ENCODE data around the gene PYROXD2. TPM values are rescaled to one million over a fixed set of nuclear protein-coding genes. Genes with fewer than 3 reads are reported as not detected.

Gene PYROXD2
- total and polyA plus RNA-seq, 2 of the 8 experiments (the other 6 are each of a cell fraction or from before 2014, with no cell fraction given) = 3.2 to 5.4 TPM

- Histone ChIP-seq H4K20me1 (replicated peaks in 1 of 2; ENCODE audit: control insufficient read depth in 1 of 2, insufficient read depth in 2 of 2, low read length in 2 of 2) (no peaks in the 10 kb centered on the region), H3K18ac (ENCODE audit: extremely low read depth, low read length) (no peak overlapping the region), H2BK120ac (replicated peaks; ENCODE audit: low read depth, low read length) (no peak overlapping the region), H3K56ac (replicated peaks; ENCODE audit: insufficient read length, low read depth, low read length) (no peak overlapping the region), H2BK12ac (ENCODE audit: low read depth, low read length) (no peak overlapping the region), H3K4ac (replicated peaks; ENCODE audit: insufficient read length, low read depth, low read length) (no peak overlapping the region), H3K27ac (ENCODE audit: low read depth, low read length) (no peak overlapping the region), H3K9me3 (ENCODE audit: insufficient read depth in 2 of 2, low read depth in 1 of 2, low read length in 1 of 2) (peaks cover 3 to 8% of the 10 kb centered on the region in 2 experiments; a peak in 3 of 4 replicates), H3K79me1 (ENCODE audit: low read depth, low read length) (no peaks in the 10 kb centered on the region; the same call in 1 of the 2 replicates), H4K91ac (replicated peaks; ENCODE audit: insufficient read length, low read length) (no peak overlapping the region), H3K4me2 (ENCODE audit: insufficient read depth in 1 of 2, low read depth in 2 of 2, low read length in 2 of 2) (no peak overlapping the region), H3K79me2 (ENCODE audit: control insufficient read depth in 1 of 2, insufficient read depth in 2 of 2, low read length in 2 of 2) (no peaks in the 10 kb centered on the region), H2BK5ac (ENCODE audit: low read depth, low read length) (no peak overlapping the region; the same call in 1 of the 2 replicates), H3K9ac (replicated peaks in 1 of 4; ENCODE audit: extremely low read depth in 1 of 4, low read depth in 3 of 4, low read length in 3 of 4) (no peak overlapping the region), H3K4me1 (replicated peaks in 1 of 4; ENCODE audit: control insufficient read depth in 3 of 4, insufficient read depth in 4 of 4, low read length in 3 of 4) (no peaks in the 10 kb centered on the region), H4K5ac (ENCODE audit: insufficient read length, low read depth, low read length) (no peak overlapping the region), H2AFZ (ENCODE audit: low read length) (no peak overlapping the region), H3K27me3 (replicated peaks in 1 of 4; ENCODE audit: control insufficient read depth in 3 of 4, extremely low read depth in 1 of 4, insufficient read depth in 3 of 4, low read length in 3 of 4) (no peaks in the 10 kb centered on the region), H3K4me3 (ENCODE audit: extremely low read depth in 1 of 4, insufficient read depth in 2 of 4, low read depth in 3 of 4, low read length in 4 of 4) (no peak overlapping the region), H2BK15ac (ENCODE audit: low read length) (no peak overlapping the region), H3K14ac (ENCODE audit: insufficient read length) (no peak overlapping the region), H3K23me2 (ENCODE audit: low read depth, low read length) (no peaks in the 10 kb centered on the region), H2AK5ac (ENCODE audit: low read depth, low read length) (no peak overlapping the region), H3K23ac (ENCODE audit: insufficient read length) (no peak overlapping the region), H4K8ac (ENCODE audit: extremely low read depth, insufficient read depth, low read length) (no peak overlapping the region), H2BK20ac (ENCODE audit: low read length) (no peak overlapping the region), H3K36me3 (ENCODE audit: control insufficient read depth in 2 of 4, insufficient read depth in 4 of 4, low read length in 3 of 4) (peaks cover 0 to 42% (median 27%) of the 10 kb centered on the region in 4 experiments; a peak in 6 of 8 replicates)
- POLR2A ChIA-PET (ENCODE audit: partially characterized antibody) = no interaction called here
- TF ChIP-seq SIN3A (conservative IDR thresholded peaks at IDR 0.05 in 1 of 2, IDR thresholded peaks at IDR 0.05 in 1 of 2; ENCODE audit: low read depth in 1 of 2, low read length in 2 of 2) (no peak), CEBPB (IDR thresholded peaks at IDR 0.05; ENCODE audit: low read depth, low read length) (no peak), RFX5 (IDR thresholded peaks at IDR 0.05; ENCODE audit: borderline replicate concordance, low read depth, low read length) (no peak), CBX5 (IDR thresholded peaks at IDR 0.05; ENCODE audit: low read depth, low read length) (no peak), TCF12 (IDR thresholded peaks at IDR 0.05; ENCODE audit: low read depth, low read length) (no peak), CTBP2 (IDR thresholded peaks at IDR 0.05; ENCODE audit: borderline replicate concordance, insufficient read depth, insufficient read length, low read length) (no peak), EZH2 (IDR thresholded peaks at IDR 0.05; ENCODE audit: low read depth, low read length, severe bottlenecking) (no peak), YY1 (IDR thresholded peaks at IDR 0.05; ENCODE audit: low read depth, low read length) (no peak), SP4 (IDR thresholded peaks at IDR 0.05; ENCODE audit: low read length) (no peak), CHD1 (IDR thresholded peaks at IDR 0.05; ENCODE audit: low read depth, low read length) (no peak), CREB1 (IDR thresholded peaks at IDR 0.05) (no peak), SIRT6 (IDR thresholded peaks at IDR 0.05; ENCODE audit: low read length) (no peak)
- DNase-seq (ENCODE audit: low read depth in 1 of 2, low spot score in 2 of 2) = no peak
- CTCF ChIA-PET (ENCODE audit: partially characterized antibody) = interaction anchor here (0.6 to 1.9 kb wide), 4 partner anchors 21 to 1892 kb away, joined by 3 to 4 read pairs (median 4); no protein-coding TSS in a partner anchor
- 90% methylated on average over 21 of the region's 22 CpGs; no CpG with 5 or more reads in 1 of the 2 experiments for WGBS, 2 experiments (ENCODE audit: extremely low coverage in 1 of 2, insufficient coverage in 1 of 2, insufficient read length in 1 of 2, insufficient replicate concordance in 2 of 2, low coverage in 1 of 2, low lambda C conversion rate in 2 of 2, missing lambda C conversion rate in 1 of 2)
- no peak for FAIRE-seq
Measured at GRCh38 chr10:98429320-98430072, 14.5 kb upstream of the PYROXD2 start.

Measured in H1 (cell line).